Loucy (cell line): ENCODE data around the gene SERINC3.

Experiments
- H2AFZ ChIP-seq: fragments of 200-600 bp; sonication (generic); 2 replicates; pipeline ENCODE4 v1.6.0; 2016; ENCODE audit warnings: antibody characterized with exemption, mild to moderate bottlenecking, low read length, moderate library complexity
- H3F3A ChIP-seq: fragments of 200-600 bp; 2 replicates; pipeline ENCODE4 v1.6.0; 2016; ENCODE audit warnings: antibody characterized with exemption, low read depth, mild to moderate bottlenecking
- H3K27me3 ChIP-seq: fragments of 200-600 bp; sonication (generic); 2 replicates; pipeline ENCODE4 v1.6.1; 2014; ENCODE audit warnings: low read length, mild to moderate bottlenecking; ENCODE audit not compliant: insufficient read depth, poor library complexity, severe bottlenecking
- H3K36me3 ChIP-seq: fragments of 200-600 bp; sonication (generic); 2 replicates; pipeline ENCODE4 v1.6.1; 2016; ENCODE audit warnings: low read length; ENCODE audit not compliant: insufficient read depth
- H3K4me1 ChIP-seq: fragments of 200-600 bp; sonication (generic); 2 replicates; pipeline ENCODE4 v1.5.1; 2014; ENCODE audit warnings: low read length, mild to moderate bottlenecking; ENCODE audit not compliant: insufficient read depth, poor library complexity, severe bottlenecking
- H3K4me2 ChIP-seq: fragments of 200-600 bp; sonication (generic); 2 replicates; pipeline ENCODE4 v1.6.0; 2014; ENCODE audit warnings: antibody characterized with exemption, low read length, low read depth, mild to moderate bottlenecking; ENCODE audit not compliant: poor library complexity, severe bottlenecking
- H3K4me3 ChIP-seq: fragments of 200-600 bp; sonication (generic); 2 replicates; pipeline ENCODE4 v1.5.1; 2014; ENCODE audit warnings: low read length, mild to moderate bottlenecking, mixed read lengths; ENCODE audit not compliant: poor library complexity, severe bottlenecking
- H3K79me2 ChIP-seq: fragments of 200-600 bp; sonication (generic); 2 replicates; pipeline ENCODE4 v1.6.1; 2014; ENCODE audit warnings: low read length; ENCODE audit not compliant: insufficient read depth
- H3K9ac ChIP-seq: fragments of 200-600 bp; sonication (generic); 2 replicates; pipeline ENCODE4 v1.6.0; 2014; ENCODE audit warnings: mild to moderate bottlenecking, low read depth, low read length, moderate library complexity; ENCODE audit not compliant: poor library complexity, severe bottlenecking
- H3K9me2 ChIP-seq: fragments of 200-600 bp; sonication (generic); replicated peaks from 2 replicates; pipeline ENCODE4 v1.6.1; 2016; ENCODE audit warnings: low read depth, low read length, mixed read lengths
- H3K9me3 ChIP-seq: fragments of 200-600 bp; sonication (generic); 2 replicates; pipeline ENCODE4 v1.6.1; 2014; ENCODE audit warnings: mild to moderate bottlenecking, antibody characterized with exemption, low read length, low read depth; ENCODE audit not compliant: insufficient read depth
- H4K20me1 ChIP-seq: fragments of 200-600 bp; sonication (generic); 2 replicates; pipeline ENCODE4 v1.6.0; 2014; ENCODE audit warnings: antibody characterized with exemption, low read length, mild to moderate bottlenecking; ENCODE audit not compliant: insufficient read depth, poor library complexity, severe bottlenecking
- CTCF ChIP-seq: fragments of 200-600 bp; sonication (generic); conservative IDR thresholded peaks from 2 replicates; pipeline ENCODE4 v1.5.1; 2014; ENCODE audit warnings: mild to moderate bottlenecking, antibody characterized with exemption, low read length
- EZH2phosphoT487 ChIP-seq: fragments of 200-600 bp; IDR thresholded peaks from 2 replicates; pipeline ENCODE4 v1.6.1; 2018; ENCODE audit warnings: antibody characterized with exemption, mild to moderate bottlenecking, moderate library complexity, borderline replicate concordance

SERINC3 gene

DNA sequence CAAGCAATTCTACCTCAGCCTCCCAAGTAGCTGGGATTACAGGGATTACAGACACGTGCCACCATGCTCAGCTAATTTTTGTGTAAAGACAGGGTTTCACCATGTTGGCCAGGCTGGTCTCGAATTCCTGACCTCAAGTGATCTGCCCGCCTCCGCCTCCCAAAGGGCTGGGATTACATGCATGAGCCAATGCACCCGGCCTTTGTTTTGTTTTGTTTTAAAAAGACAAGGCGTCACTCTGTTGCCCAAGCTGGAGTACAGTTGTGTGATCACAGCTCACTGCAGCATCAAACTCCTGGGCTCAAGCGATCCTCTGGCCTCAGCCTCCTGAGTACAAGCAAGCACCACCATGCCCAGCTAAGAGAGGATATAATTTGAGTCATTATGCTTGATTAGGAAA is 5.4 kb downstream of the SERINC3 start:
- peaks cover 64% of the 10 kb centered on the region for H4K20me1 ChIP-seq
- H3K36me3 ChIP-seq = peaks cover 12% of the 10 kb centered on the region; the same call in 1 of the 2 replicates
- no peak overlapping the region for H2AFZ ChIP-seq
- H3K79me2 ChIP-seq = peaks cover 96% of the 10 kb centered on the region
- no peaks in the 10 kb centered on the region; the same call in 1 of the 2 replicates for H3F3A ChIP-seq
- no peaks in the 10 kb centered on the region for H3K9me3 ChIP-seq
- peak overlapping the region; percentile 99 for H3K4me2 ChIP-seq
- H3K4me3 ChIP-seq = peak overlapping the region; percentile 22
- TF ChIP-seq EZH2phosphoT487 (no peak), CTCF (no peak)
- no peaks in the 10 kb centered on the region for H3K27me3 ChIP-seq
- peaks cover 62% of the 10 kb centered on the region for H3K4me1 ChIP-seq
- H3K9ac ChIP-seq = no peak overlapping the region
- H3K9me2 ChIP-seq = no peaks in the 10 kb centered on the region

GRCh38 chr20:44513871-44514270 is 8.0 kb downstream of the SERINC3 start:
- no peak overlapping the region for H3K9ac ChIP-seq
- no peaks in the 10 kb centered on the region for H3K27me3 ChIP-seq
- H3K79me2 ChIP-seq = peaks cover 73% of the 10 kb centered on the region
- H3K9me3 ChIP-seq = no peaks in the 10 kb centered on the region
- peaks cover 39% of the 10 kb centered on the region for H4K20me1 ChIP-seq
- no peak overlapping the region for H2AFZ ChIP-seq
- peak overlapping the region; percentile 10 for H3K4me3 ChIP-seq
- no peaks in the 10 kb centered on the region; the same call in 1 of the 2 replicates for H3F3A ChIP-seq
- peaks cover 37% of the 10 kb centered on the region; the same call in 1 of the 2 replicates for H3K36me3 ChIP-seq
- H3K4me2 ChIP-seq = peak overlapping the region; percentile 44
- peaks cover 38% of the 10 kb centered on the region for H3K4me1 ChIP-seq
- TF ChIP-seq EZH2phosphoT487 (no peak), CTCF (no peak)
- H3K9me2 ChIP-seq = no peaks in the 10 kb centered on the region

- peaks cover 73% of the 10 kb centered on the region for H3K36me3 ChIP-seq
- no peak overlapping the region for H2AFZ ChIP-seq
- H3K9me2 ChIP-seq = no peaks in the 10 kb centered on the region
- no peak overlapping the region for H3K9ac ChIP-seq
- H3K4me2 ChIP-seq = no peak overlapping the region
- H3K9me3 ChIP-seq = no peaks in the 10 kb centered on the region
- peaks cover 12% of the 10 kb centered on the region for H4K20me1 ChIP-seq
- H3K4me1 ChIP-seq = peaks cover 9% of the 10 kb centered on the region
- no peaks in the 10 kb centered on the region; the same call in 1 of the 2 replicates for H3F3A ChIP-seq
- H3K27me3 ChIP-seq = no peaks in the 10 kb centered on the region
- H3K79me2 ChIP-seq = peaks cover 33% of the 10 kb centered on the region
- TF ChIP-seq CTCF = no peak
- no peak for TF ChIP-seq EZH2phosphoT487
- no peak overlapping the region for H3K4me3 ChIP-seq
Observed at GRCh38 chr20:44509762-44510161, 12.1 kb downstream of the SERINC3 start.
